HG02642 (cell line): Measurements from ENCODE around the gene COL2A1.

Experiments used
- ATAC-seq: cut with Tn5 transposase; IDR thresholded peaks from one replicate; pipeline ENCODE4 v1.9.1; 2021; ENCODE audit warnings: mild to moderate bottlenecking; ENCODE audit not compliant: unreplicated experiment, poor library complexity

COL2A1 gene

GRCh38 chr12:47950856-47951468 is 53.3 kb downstream of the COL2A1 start:
- ATAC-seq, result no peak

- ATAC-seq, result peak; percentile 66
Measured at GRCh38 chr12:47949441-47950341, 54.6 kb downstream of the COL2A1 start.

GRCh38 chr12:47947341-47947740 is 56.9 kb downstream of the COL2A1 start:
- ATAC-seq, result no peak

- no peak for ATAC-seq
Measured at GRCh38 chr12:47946413-47947323, 57.6 kb downstream of the COL2A1 start.

- no peak for ATAC-seq
Measured at GRCh38 chr12:47945341-47945728, 58.9 kb downstream of the COL2A1 start.

GRCh38 chr12:47944685-47945340 is 59.5 kb downstream of the COL2A1 start:
- ATAC-seq, result no peak

- no peak for ATAC-seq
Measured at GRCh38 chr12:47943623-47944340, 60.5 kb downstream of the COL2A1 start.

GRCh38 chr12:47942614-47943225 is 61.6 kb downstream of the COL2A1 start:
- no peak for ATAC-seq

GRCh38 chr12:47941871-47942613 is 62.2 kb downstream of the COL2A1 start:
- ATAC-seq, result no peak

- no peak for ATAC-seq
Measured at GRCh38 chr12:47941475-47941780, 62.8 kb downstream of the COL2A1 start.

GRCh38 chr12:47940773-47941474 is 63.4 kb downstream of the COL2A1 start:
- ATAC-seq, result no peak

- ATAC-seq, result no peak
Measured at GRCh38 chr12:47939009-47939601, 65.2 kb downstream of the COL2A1 start.

- no peak for ATAC-seq
Measured at GRCh38 chr12:47938594-47938993, 65.7 kb downstream of the COL2A1 start.

GRCh38 chr12:47938093-47938492 is 66.2 kb downstream of the COL2A1 start:
- ATAC-seq, result no peak

- ATAC-seq, result no peak
Measured at GRCh38 chr12:47935184-47935583, 69.1 kb downstream of the COL2A1 start.

- no peak for ATAC-seq
Measured at GRCh38 chr12:47931187-47931586, 73.1 kb downstream of the COL2A1 start.

GRCh38 chr12:47930634-47931033 is 73.6 kb downstream of the COL2A1 start:
- no peak for ATAC-seq

- ATAC-seq, result no peak
Measured at GRCh38 chr12:47927346-47927745, 76.9 kb downstream of the COL2A1 start.
